GM19351 (cell line): ENCODE data around the gene NCCRP1.

ENCODE experiments used
- ATAC-seq: cut with Tn5 transposase; IDR thresholded peaks from one replicate; pipeline ENCODE4 v1.9.1; 2021; ENCODE audit warnings: mild to moderate bottlenecking, moderate library complexity; ENCODE audit not compliant: unreplicated experiment

Gene NCCRP1

DNA sequence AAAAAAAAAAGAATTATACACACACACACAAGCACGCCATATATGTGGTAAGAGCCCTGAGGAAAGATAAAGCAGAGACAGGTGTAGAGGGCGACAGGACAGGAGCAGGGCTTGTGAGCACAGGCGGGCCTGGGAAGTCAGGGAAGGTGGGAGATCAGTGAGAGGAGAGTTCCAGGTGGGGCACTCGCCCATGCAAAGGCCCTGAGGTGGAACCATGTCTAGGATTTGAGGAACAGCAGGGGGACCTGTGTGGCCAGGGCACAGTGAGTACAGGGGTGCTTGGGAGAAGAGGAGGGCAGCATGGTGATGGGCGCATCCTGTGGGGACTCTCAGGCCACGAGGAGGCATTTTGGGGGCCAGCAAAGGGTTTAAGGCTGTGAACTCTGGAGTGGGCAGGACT lies 32.5 kb upstream of the NCCRP1 start:
- ATAC-seq, result no peak

DNA sequence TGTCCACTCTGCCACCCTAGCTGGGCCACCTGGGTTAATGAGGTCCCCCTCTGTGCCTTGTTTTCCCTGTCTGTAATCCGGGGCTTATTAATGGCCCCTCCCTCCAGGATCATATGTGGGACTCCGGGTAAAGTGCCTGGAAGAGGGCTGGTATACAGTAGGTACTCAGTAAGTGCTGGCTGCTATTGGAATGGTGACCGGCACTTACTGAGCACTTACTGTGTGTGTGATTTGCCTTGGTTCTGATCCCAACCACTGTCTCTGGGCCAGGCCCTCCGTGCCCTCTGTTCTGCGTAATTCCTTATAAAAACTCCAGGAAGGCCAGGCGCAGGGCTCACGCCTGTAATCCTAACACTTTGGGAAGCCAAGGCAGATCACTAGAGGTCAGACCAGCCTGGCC lies 30.9 kb upstream of the NCCRP1 start:
- no peak for ATAC-seq

DNA sequence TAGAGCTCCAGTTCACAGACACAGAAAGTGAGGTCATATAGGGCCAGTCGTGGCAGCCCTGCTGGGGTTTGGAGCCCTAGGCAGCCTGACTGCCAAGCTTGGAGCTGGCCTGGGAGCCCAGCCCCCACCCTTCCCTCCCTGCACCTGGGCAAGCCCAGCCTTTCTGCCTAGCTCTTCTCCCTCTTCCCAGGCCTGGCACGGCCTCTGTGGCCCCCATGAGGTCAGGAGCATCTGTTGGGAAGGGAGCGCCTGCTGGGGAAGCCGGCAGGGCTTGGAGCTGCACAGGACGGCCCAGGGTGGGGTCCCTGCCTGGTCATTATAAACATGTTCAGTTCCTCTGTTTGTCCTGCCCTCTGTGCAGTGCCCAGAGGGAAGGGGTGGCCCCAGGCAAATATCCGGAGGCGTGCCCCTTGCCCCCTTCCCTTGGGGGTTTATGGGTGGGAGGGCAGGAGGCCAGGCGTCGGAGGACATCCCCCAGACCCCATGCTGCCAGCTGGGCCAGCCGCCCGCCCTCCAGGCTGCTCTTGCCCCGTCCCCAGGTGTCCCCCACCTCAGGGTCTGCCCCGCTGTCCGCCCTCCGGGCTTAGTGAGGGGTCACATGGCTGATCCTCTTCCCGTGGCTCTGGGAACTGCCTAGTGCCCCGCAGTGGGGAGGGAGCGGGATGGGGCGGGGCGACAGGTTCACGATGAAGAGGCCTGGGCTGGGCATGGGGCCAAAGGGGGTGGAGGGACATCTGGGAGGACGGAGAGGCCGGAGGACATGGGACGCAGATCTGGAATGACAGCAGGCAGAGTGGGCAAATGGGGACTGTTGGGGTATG lies 30.0 kb upstream of the NCCRP1 start:
- ATAC-seq, result no peak

DNA sequence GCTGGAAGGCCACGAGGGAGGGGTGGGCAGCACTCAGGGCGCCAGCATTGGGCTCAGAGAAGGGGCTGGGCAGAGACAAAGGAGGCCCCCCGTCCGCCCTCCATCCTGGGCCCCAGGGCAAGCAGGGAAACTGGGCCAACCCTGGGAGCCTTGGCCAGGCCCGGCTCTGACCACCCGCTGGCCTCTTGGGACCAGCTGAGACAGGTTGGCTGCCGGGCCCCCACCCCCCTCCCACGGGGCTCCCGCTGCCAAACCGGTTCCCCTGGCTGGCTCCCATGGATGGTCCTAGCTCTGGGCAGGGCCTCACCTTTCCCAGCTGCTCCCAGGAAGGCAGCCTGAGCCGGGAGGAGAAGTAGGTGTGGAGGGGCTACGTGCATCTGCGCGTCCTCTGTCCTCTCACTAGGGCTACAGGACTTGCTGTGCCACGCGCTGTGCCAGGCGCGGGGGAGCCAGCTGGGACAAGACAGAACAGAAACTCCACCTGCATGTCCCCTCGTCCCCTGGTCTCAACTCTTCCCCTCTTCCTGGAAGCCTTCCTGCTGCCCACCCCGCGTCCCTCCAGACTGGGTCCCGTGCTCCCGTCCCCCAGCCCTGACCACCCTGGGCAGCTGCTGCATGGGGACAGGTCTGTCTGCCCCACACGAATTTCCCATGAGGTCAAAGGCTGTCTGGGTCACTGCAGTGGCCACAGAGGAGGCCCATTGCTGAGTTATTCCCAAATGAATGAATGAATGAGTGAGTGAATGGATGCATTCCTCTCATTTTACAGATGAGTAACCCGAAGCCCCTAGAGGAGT lies 29.1 kb upstream of the NCCRP1 start:
- no peak for ATAC-seq

DNA sequence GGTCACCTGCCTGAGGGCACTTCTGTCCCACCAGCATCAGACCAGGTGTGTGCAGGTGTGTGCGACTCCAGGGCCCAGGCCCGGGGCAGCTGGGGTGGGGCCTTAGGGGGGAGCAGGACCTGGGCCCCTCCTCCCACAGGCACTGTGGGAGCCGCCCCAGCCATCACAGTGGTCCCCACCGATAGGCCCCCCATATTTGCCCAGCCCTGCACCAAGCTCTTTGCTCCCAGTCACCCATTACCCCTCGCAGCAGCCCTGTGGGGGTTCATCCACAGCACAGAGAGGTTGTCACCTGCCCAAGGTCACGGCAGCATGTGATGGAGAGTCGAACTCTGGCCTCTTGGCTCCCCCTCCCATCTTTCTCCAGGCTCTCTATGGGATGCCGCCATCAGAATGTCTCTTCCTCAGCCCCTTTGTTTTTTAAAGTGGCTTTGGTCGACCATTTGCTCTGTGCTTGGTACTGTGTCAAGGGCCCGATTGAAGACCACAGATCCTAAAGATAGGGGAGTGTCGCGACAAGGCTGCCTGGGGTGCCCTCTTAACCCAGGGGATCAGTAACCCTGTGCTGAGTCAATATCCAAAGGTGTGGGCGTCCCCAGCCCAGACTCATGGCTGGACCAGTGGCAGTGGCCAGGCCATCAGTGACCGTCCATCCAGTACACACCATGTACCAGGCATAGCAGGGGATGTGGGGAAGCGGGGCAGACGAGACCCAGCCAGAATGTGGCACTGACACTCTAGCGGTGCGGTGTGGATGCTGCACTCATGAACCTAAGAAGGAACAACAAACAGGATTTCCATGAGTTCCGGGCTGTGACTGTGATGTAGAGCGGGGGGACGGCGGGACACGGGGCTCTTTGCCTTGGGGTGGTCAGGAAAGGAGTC lies 28.3 kb upstream of the NCCRP1 start:
- ATAC-seq, result no peak

DNA sequence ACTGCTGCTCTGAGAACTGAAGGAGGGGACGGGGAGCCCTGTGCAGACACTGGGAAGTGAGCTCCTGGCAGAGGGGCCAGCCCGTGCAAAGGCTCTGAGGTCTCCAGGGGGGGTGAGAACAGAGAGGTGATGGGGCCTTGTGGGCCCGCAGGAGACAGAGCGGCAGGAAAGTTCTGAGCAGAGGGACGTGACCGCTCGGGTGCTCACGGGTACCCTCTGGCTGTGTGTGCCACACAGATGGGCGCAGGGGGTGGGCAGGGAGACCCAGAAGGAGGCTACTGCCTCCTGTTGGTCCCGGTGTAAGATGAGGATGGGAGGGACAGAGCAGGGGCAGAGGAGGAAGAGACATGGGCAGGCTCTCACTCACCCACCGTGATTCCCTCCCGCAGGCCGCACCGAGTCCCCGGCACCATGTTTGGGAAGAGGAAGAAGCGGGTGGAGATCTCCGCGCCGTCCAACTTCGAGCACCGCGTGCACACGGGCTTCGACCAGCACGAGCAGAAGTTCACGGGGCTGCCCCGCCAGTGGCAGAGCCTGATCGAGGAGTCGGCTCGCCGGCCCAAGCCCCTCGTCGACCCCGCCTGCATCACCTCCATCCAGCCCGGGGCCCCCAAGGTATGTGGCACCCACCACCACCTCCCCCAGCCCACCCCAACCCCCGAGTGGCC lies 27.5 kb upstream of the NCCRP1 start:
- no peak for ATAC-seq

DNA sequence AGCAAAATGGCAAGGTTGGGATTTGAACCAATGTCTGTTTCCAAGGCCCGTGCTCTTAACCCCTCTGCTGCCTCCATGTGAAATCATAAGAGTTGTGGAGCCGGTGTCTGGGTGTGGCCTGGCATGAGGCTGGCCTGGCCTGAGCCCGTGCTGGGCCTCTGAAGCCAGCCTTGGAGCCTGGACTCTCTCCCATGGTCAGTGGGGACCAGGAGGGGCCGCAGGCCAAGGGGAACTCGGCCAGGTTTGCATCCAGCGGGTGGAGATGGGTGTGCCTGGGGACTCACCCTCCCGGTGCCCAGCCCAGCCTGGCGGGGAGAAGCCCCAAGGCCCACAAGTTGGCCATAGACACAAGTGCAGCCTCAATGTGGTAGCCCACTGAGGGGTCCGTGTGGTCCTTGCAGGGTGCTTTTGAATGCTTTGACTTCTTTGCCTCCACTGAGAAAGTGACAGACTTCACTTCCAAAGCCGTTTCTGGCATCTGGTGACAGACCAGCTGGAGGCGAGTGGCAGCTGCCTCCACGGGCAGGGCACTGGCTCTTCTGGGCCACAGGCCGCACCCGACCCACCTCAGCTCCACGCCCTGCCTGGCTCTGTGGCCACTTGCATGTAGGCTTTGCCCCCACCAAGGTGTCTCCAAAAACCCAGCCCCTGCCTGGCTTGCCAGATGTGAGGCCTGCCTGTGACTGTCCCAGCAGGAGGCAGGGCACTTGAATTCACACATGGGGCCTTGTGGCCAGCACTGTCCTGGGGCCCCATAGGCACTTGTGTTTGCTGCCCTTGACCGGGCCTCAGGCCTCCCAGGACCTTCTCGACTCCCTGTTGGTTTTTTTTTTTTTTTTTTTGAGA lies 26.2 kb upstream of the NCCRP1 start:
- no peak for ATAC-seq

DNA sequence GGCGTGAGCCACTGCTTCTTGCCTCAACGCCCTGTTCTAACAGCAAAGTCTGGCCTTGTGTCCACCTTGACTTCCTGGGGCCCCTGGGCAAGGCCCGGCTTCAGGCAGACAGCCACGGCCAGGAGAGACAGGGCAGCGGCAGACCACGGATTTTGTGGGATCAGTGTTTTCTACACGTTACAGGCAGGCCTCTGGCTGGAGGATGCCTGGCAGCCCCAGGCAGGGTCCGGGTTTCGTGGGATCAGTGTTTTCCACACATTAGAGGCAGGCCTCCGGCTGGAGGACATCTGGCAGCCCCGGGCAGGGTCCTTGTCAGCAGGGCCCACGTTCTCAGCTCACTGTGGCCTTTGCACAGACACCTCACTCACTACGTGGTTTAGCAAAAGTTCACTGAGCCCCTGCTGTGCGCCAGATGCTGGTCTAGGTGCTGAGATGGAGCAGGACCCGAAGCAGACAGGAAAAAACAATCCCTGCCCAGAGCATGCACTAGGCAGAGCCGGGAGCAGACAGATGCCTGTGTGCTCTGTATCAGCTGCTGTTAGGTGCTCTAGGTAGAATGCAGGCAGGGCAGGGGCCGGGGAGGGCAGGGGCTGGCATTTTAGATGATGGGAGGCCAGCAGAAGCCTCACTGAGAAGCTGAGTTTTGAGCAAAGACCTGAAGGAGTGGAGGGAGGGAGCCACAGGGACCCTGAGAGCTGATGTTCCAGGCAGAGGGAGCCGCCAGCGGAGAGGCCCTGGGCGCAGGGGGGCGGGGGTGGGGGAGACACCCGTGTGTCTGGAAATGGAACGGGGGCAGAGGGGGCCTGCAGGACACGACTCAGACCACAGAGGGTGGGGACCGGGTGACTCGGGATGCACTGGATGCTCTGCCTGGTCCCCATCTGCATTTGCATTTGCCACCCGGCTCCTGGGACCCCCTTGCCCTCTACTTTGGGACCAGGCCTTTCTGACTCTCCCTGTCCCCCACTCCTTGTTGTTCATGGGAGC lies 25.0 kb upstream of the NCCRP1 start:
- ATAC-seq, result no peak

DNA sequence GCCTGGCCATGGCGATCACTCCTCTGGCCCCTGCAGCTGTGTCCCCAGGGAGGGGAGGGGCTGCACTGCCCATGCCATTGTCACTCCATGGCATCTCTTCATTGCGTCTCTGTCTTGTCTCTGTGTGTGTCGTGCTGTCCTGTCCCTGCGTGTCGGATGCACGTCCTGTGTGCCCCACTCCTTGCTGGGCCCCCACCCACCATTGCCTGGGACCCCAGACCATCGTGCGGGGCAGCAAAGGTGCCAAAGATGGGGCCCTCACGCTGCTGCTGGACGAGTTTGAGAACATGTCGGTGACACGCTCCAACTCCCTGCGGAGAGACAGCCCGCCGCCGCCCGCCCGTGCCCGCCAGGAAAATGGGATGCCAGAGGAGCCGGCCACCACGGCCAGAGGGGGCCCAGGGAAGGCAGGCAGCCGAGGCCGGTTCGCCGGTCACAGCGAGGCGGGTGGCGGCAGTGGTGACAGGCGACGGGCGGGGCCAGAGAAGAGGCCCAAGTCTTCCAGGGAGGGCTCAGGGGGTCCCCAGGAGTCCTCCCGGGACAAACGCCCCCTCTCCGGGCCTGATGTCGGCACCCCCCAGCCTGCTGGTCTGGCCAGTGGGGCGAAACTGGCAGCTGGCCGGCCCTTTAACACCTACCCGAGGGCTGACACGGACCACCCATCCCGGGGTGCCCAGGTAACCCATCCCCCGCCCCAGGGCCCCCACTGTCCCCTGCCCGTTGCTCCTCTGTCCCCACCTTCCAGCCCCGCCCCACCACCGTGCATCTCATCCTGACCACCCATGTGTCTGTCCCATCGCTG lies 23.9 kb upstream of the NCCRP1 start:
- no peak for ATAC-seq

DNA sequence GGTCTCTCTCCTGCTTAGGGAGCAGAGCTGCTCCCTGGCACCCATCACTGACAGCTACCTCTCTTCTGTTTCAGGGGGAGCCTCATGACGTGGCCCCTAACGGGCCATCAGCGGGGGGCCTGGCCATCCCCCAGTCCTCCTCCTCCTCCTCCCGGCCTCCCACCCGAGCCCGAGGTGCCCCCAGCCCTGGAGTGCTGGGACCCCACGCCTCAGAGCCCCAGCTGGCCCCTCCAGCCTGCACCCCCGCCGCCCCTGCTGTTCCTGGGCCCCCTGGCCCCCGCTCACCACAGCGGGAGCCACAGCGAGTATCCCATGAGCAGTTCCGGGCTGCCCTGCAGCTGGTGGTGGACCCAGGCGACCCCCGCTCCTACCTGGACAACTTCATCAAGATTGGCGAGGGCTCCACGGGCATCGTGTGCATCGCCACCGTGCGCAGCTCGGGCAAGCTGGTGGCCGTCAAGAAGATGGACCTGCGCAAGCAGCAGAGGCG lies 23.2 kb upstream of the NCCRP1 start:
- ATAC-seq, result no peak

DNA sequence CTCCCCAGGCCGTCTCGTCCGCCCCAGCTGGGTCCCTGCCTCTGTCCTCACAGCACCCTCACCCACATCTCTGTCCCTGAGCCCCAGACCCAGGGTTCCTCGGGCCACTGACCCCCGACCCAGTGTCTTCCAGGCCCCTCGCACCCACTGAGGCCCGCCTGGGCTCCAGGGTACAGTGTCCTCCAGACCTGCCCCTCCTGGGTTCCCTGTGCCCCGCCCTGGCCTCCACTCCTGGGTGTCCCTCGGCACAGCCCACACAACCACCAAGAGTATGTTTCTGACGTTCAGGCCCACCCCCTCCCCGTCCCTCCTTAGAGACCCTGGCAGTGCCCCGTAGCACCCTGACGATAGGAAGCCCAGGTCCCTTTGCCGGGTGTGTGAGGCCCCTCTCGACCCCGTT lies 22.6 kb upstream of the NCCRP1 start:
- ATAC-seq, result no peak

DNA sequence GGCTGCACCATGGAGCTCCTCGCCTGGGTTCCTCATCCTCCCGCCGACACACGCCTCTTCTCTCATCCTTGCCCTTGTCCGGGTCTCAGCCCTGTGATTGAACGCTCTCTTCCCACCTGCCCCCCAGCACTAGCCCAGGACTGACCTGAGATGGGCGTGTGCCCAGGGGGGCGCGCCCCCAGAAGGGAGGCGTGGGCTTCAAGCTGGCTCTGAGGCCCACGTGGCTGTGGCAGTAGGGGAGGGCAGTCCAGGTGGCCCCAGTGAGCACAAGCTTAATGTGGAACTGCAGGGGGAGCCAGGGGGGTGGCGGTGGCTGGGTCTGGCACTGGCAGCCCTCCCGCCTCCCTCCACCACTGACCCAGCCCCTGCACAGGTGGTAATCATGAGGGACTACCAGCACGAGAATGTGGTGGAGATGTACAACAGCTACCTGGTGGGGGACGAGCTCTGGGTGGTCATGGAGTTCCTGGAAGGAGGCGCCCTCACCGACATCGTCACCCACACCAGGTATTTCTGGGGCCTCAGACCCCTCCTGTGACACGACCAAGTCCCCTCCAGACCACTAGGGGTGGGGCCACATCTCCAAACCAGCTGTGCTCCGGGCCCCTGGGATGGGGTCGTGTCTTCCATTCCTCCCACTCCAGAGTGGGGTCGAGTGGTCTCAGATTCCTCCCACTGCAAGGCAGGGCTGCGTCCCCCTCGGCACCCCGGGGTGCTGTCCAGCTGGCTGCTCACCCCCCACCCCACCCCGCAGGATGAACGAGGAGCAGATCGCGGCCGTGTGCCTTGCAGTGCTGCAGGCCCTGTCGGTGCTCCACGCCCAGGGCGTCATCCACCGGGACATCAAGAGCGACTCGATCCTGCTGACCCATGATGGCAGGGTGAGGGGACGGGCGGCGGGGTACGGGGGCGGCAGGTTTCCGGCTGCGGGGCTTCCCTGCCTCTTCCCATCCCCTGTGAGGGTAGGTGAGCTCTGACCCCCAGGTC lies 21.9 kb upstream of the NCCRP1 start:
- no peak for ATAC-seq

DNA sequence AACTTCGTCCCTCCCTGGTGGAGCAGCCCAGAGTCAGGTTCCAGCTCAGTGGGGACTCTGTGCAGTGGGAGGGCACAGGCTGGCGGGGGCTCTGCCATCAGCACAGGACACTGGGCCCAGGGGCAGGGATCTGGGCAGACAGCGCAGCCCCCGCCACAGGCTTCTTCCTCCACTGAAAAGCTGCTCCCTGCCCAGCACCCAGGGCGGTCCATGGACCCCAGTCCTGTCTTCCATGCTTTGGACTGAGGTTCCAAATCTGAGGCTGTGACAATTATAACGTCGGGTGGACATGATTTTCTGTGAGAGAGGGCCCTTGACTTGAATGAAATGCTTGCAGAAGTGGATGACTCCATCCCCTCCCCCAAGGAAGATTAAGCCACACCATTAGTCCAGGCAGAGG lies 21.2 kb upstream of the NCCRP1 start:
- ATAC-seq, result no peak

DNA sequence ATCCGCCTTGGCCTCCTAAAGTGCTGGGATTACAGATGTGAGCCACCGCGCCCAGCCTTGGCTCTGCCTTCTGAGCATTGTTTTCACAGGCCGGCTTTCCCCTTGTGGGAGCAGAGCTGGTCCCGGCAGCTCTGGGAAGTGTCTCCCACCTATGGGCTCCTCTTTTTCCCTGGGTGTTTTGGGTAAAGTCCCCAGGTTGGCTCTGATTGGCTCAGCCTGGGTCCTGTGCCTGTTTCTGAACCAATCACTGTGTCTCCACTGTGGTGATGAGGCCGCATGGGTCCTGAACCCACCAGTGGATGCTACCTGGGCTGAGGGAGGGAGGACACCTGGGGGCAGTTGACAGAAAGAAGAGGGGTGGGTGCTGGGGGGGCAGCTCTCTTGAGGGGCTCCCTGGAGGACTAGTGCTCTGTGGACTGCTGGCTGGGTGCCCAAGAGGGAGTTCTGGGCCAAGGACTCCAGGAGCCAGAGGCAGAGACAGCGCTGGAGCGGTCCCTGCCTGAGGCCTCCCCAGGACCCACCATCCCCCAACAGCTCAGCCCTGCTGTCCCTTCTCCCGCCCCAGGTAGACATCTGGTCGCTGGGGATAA lies 19.6 kb upstream of the NCCRP1 start:
- no peak for ATAC-seq

DNA sequence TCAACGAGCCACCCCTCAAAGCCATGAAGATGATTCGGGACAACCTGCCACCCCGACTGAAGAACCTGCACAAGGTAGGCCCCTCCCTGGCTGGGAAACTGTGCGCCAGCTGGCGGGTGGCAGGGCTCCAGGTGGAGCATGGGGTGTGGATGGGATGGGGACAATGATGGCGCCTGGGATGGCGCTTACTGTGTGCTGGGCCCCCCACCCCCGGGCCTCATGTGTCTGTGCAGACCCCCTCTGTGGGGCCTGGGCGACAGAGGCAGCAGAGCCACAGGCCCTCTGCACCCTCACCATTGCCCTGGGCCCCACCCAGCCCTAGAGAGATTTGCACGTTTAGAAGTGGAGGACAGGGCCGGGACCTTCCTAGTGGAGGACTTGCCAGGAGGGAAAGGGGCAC lies 19.0 kb upstream of the NCCRP1 start:
- no peak for ATAC-seq
